Measurements from ENCODE around the gene RBP7. TPM values are rescaled to one million over a fixed set of nuclear protein-coding genes. Genes with fewer than 3 reads are reported as not detected.
"Not testable (repeated sequence)": the region's sequence is repeated elsewhere in the genome, so short reads cannot be mapped to it uniquely, and the experiment has no call there.

Gene RBP7
- total and polyA plus RNA-seq, 12 donors = 15.5 to 106 (median 27.9) TPM

- H3K4me1 ChIP-seq = peaks cover 0 to 3% (median 0%) of the 10 kb centered on the region in 9 donors
- no peak overlapping the region for H3K27ac ChIP-seq
- H3K36me3 ChIP-seq = no peaks in the 10 kb centered on the region
- ATAC-seq (no peak), DNase-seq (no peak)
- H3K4me3 ChIP-seq = no peak overlapping the region
- WGBS, 2 donors = 87 to 91% methylated on average over 7 of the region's 7 CpGs
- intact Hi-C loops (cut with DNase I) = no loop called here
- peaks cover 0 to 8% (median 0%) of the 10 kb centered on the region in 11 donors for H3K9me3 ChIP-seq
- H3K27me3 ChIP-seq = no peaks in the 10 kb centered on the region
- TF ChIP-seq, protein P1, sequence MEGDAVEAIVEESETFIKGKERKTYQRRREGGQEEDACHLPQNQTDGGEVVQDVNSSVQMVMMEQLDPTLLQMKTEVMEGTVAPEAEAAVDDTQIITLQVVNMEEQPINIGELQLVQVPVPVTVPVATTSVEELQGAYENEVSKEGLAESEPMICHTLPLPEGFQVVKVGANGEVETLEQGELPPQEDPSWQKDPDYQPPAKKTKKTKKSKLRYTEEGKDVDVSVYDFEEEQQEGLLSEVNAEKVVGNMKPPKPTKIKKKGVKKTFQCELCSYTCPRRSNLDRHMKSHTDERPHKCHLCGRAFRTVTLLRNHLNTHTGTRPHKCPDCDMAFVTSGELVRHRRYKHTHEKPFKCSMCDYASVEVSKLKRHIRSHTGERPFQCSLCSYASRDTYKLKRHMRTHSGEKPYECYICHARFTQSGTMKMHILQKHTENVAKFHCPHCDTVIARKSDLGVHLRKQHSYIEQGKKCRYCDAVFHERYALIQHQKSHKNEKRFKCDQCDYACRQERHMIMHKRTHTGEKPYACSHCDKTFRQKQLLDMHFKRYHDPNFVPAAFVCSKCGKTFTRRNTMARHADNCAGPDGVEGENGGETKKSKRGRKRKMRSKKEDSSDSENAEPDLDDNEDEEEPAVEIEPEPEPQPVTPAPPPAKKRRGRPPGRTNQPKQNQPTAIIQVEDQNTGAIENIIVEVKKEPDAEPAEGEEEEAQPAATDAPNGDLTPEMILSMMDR (IDR thresholded peaks at IDR 0.05) = no peak
Observed at GRCh38 chr1:10022656-10023055, 25.6 kb downstream of the RBP7 start.

DNA sequence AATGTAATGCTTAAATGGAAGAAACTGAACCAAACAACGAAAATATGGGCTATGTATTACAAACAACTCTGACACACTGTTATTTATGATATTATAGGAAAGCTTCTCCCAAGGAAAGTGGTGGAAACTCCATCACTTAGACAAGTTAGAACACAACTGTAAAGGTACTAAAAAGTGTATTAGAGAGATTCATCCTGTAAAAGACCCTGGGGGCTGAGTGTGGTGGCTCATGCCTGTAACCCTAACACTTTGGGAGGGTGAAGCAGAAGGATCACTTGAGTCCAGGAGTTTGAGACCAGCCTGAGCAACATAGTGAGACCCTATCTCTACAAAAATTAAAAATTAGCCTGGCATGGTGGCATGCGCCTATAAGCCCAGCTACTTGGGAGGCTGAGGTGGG lies 28.3 kb downstream of the RBP7 start:
- Histone ChIP-seq H3K36me3 (no peaks in the 10 kb centered on the region), H3K27ac (no peak overlapping the region), H3K9me3 (peaks cover 0 to 8% (median 0%) of the 10 kb centered on the region in 11 donors), H3K27me3 (no peaks in the 10 kb centered on the region), H3K4me3 (no peak overlapping the region), H3K4me1 (peaks cover 0 to 3% (median 0%) of the 10 kb centered on the region in 9 donors)
- 87 to 89% methylated on average over 2 of the region's 2 CpGs for WGBS, 2 donors
- ATAC-seq = no peak
- intact Hi-C loops (cut with DNase I) = no loop called here
- no peak for DNase-seq
- TF ChIP-seq, protein P1 (IDR thresholded peaks at IDR 0.05) = no peak

DNA sequence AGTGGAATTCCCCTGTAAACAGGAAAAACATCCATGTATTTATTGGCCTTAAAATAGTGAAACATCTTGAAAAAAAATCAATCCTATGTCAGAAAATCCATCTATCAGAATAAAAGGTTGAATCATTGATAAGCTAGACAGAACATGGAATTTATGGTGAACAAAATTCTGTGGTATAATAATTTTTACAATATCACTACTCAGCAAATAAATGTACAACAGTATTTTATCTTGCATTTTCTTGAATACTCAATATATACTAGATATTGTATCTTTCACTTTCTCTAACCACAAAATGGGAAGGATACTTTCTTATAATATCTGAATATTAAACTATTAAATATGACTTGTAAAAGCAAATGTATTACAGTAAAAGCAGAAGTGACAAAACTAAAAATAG lies 30.0 kb downstream of the RBP7 start:
- TF ChIP-seq, protein P1 (IDR thresholded peaks at IDR 0.05) = no peak
- peaks cover 0 to 11% (median 2%) of the 10 kb centered on the region in 9 donors for H3K4me1 ChIP-seq
- ATAC-seq (no peak), DNase-seq (no peak)
- peaks cover 0 to 8% (median 0%) of the 10 kb centered on the region in 11 donors for H3K9me3 ChIP-seq
- intact Hi-C loops (cut with DNase I) = no loop called here
- no peaks in the 10 kb centered on the region for H3K36me3 ChIP-seq
- H3K27ac ChIP-seq = no peak overlapping the region
- H3K27me3 ChIP-seq = no peaks in the 10 kb centered on the region
- no peak overlapping the region for H3K4me3 ChIP-seq

GRCh38 chr1:10028956-10029500 lies 32.0 kb downstream of the RBP7 start:
- ATAC-seq; intact Hi-C loops (cut with DNase I): not testable (repeated sequence)

GRCh38 chr1:10031461-10031860 lies 34.4 kb downstream of the RBP7 start:
- intact Hi-C loops (cut with DNase I) = loop anchor here in 8 of 10 donors (5.0 to 10.0 kb wide), 6 partner anchors 73 to 181 kb away; partner anchors contain the start of gene KIF1B (in 1 of the 8)
- no peak for ATAC-seq
- TF ChIP-seq, protein P1 (IDR thresholded peaks at IDR 0.05) = no peak
- Histone ChIP-seq H3K27ac (peak overlapping the region in 5 of 10 donors; percentile 74 to 98 (median 96)), H3K36me3 (peaks cover 0 to 10% (median 0%) of the 10 kb centered on the region in 9 donors), H3K4me1 (peaks cover 0 to 44% (median 28%) of the 10 kb centered on the region in 9 donors), H3K9me3 (no peaks in the 10 kb centered on the region), H3K4me3 (no peak overlapping the region), H3K27me3 (no peaks in the 10 kb centered on the region)
- DNase-seq = no peak
- 46 to 63% methylated on average over 3 of the region's 3 CpGs for WGBS, 2 donors

More at GRCh38 chr1:10028956-10029500, 32.0 kb downstream of the RBP7 start:
- not testable (repeated sequence) for H3K9me3 ChIP-seq, H3K27ac ChIP-seq, DNase-seq, H3K4me3 ChIP-seq, H3K27me3 ChIP-seq, H3K36me3 ChIP-seq
- H3K4me1 ChIP-seq = peaks cover 0 to 21% (median 11%) of the 10 kb centered on the region in 9 donors
- WGBS, 2 donors = 86 to 88% methylated on average over 17 to 23 of the region's 24 CpGs
